Measurements from ENCODE around the gene CABLES2. TPM values are rescaled to one million over a fixed set of nuclear protein-coding genes. Genes with fewer than 3 reads are reported as not detected.

The CABLES2 gene
- total RNA-seq, 1 donor: 1.8 TPM

DNA sequence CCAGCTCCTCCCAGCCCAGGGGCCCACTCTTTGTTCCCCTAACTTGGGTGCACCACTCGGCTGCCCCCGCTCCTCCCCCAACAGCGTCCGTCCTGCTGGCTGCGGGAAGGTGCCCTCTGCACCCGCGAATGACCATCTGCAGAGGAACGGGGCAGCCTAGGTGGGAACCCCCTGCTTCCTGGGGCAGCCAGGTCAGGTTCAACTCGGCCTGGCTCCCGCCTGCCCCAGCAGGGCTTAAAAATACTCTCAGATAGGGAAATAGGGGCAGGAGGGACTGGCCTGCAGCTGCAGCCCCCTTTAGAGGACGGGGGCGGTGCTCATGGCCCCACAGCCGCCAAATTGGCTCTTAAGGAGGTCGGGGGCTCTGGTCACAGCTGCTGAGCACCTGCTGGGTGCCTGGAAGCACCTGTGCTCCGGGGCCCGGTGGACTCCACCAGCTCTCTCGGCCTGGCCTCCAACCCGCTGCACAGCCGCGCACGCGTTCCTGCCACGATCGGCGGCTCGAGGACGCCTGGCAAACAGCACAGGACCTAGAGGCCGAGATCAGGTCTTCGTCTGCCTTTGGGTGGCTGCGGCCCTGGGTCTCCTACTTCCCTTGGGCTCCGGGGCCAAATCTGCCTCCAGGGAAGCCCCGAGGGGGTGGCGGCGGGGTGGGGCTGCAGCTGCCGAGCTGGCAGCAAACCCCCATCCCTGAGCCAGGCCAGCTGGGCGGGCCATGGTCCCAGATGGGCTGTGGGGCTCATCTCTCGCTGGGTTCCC, 39.3 kb downstream of the CABLES2 start:
- Histone ChIP-seq H3K79me2 (ENCODE audit: insufficient read depth, low read length) (no peaks in the 10 kb centered on the region), H3K4me2 (ENCODE audit: insufficient read depth, low read length) (peak overlapping the region; percentile 75), H3K27ac (ENCODE audit: low read depth, low read length) (no peak overlapping the region), H3K9me3 (ENCODE audit: low read depth, low read length) (no peaks in the 10 kb centered on the region), H3K4me3 (ENCODE audit: insufficient read depth, low read length) (no peak overlapping the region), H4K20me1 (ENCODE audit: insufficient read depth, low read length) (peaks cover 2% of the 10 kb centered on the region), H3K4me1 (ENCODE audit: insufficient read depth, low read length) (peaks cover 33% of the 10 kb centered on the region), H2AFZ (ENCODE audit: low read length) (no peak overlapping the region), H3K36me3 (ENCODE audit: insufficient read depth, low read length) (no peaks in the 10 kb centered on the region), H3K27me3 (ENCODE audit: insufficient read depth, low read length) (peaks cover 25% of the 10 kb centered on the region)
- TF ChIP-seq, protein P1, sequence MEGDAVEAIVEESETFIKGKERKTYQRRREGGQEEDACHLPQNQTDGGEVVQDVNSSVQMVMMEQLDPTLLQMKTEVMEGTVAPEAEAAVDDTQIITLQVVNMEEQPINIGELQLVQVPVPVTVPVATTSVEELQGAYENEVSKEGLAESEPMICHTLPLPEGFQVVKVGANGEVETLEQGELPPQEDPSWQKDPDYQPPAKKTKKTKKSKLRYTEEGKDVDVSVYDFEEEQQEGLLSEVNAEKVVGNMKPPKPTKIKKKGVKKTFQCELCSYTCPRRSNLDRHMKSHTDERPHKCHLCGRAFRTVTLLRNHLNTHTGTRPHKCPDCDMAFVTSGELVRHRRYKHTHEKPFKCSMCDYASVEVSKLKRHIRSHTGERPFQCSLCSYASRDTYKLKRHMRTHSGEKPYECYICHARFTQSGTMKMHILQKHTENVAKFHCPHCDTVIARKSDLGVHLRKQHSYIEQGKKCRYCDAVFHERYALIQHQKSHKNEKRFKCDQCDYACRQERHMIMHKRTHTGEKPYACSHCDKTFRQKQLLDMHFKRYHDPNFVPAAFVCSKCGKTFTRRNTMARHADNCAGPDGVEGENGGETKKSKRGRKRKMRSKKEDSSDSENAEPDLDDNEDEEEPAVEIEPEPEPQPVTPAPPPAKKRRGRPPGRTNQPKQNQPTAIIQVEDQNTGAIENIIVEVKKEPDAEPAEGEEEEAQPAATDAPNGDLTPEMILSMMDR (IDR thresholded peaks at IDR 0.05; ENCODE audit: extremely low read depth, low read depth, low read length): no peak
- DNase-seq (ENCODE audit: insufficient read length, low spot score, missing footprints): no peak

DNA sequence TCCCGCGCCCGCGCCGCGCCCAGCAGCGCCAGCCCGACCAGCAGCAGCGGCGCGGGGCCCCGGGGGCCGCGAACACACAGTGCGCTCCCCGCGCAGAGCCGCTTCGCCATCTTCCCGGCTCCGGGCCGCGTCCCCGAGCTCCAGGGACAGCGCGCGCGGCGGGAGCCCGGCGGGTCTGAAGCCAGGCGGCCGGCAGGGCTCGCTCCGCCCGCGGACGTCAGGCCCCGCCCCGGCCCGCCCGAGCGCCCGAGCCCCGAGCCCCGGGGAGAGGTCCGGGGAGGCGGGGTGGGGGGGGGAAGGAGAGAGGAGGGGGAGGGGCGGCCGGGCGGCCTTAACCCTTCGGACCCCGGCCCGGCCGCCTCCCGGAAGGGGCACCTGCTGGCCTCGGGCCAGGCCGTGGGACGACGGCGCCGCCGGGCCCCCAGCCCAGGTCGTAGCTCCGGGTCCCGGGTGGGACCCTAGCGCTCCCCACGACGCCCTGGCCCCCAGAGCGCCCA, 39.9 kb downstream of the CABLES2 start, which contains the start of gene LAMA5:
Gene LAMA5 (minus strand): TSS at position 177 of the 497 bp plus-strand sequence. CDS start 67 bp downstream, at position 110.
- Histone ChIP-seq H3K36me3 (ENCODE audit: insufficient read depth, low read length) (no peaks in the 10 kb centered on the region), H4K20me1 (ENCODE audit: insufficient read depth, low read length) (peaks cover 2% of the 10 kb centered on the region), H3K79me2 (ENCODE audit: insufficient read depth, low read length) (no peaks in the 10 kb centered on the region), H3K4me2 (ENCODE audit: insufficient read depth, low read length) (peak within 1 kb of the TSS; percentile 75), H2AFZ (ENCODE audit: low read length) (no peak within 1 kb of the TSS), H3K9me3 (ENCODE audit: low read depth, low read length) (no peaks in the 10 kb centered on the region), H3K27me3 (ENCODE audit: insufficient read depth, low read length) (peaks cover 25% of the 10 kb centered on the region), H3K4me1 (ENCODE audit: insufficient read depth, low read length) (peaks cover 33% of the 10 kb centered on the region), H3K27ac (ENCODE audit: low read depth, low read length) (no peak within 1 kb of the TSS), H3K4me3 (ENCODE audit: insufficient read depth, low read length) (peak within 1 kb of the TSS; percentile 60)
- DNase-seq (ENCODE audit: insufficient read length, low spot score, missing footprints): peak; percentile 97
- TF ChIP-seq, protein P1 (IDR thresholded peaks at IDR 0.05; ENCODE audit: extremely low read depth, low read depth, low read length): no peak

DNA sequence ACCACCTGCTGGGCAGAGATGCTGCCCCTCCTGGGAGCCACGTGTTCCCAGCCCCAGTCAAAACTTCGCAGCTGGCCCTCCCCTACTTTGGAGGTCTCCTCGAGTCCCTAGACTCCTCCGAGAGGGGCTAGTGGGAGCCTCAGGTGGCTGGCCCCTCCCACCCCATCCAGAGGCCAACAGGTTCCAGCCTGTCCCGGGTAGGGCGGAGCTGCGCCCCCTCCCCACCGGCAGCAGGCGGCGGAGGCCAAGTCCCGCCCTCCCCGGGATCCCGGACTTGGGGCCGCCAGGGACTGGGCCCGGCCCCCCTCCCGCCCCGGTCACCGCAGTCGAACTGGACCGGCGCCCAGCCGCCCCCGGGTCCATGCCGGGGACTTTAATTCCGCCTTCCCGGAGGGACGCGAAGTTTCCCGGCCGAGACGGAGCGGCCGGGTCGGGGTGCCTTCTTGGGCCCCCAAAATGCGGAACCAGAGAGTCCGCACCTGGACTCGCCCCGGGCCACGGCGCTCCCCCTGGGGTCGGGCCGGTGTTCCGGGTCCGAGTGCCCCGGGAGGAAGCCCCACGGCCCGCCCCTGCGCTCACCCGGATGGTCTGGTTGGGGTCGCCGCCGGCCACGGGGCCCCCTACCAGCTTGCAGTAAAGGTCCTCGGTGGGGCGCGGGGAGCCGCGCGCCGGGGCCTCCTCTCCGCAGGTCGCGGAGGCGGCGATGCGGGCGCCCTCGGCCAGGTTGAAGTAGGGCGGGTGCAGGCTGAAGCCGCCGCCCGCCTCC, 40.5 kb downstream of the CABLES2 start:
- Histone ChIP-seq H3K27ac (ENCODE audit: low read depth, low read length) (no peak overlapping the region), H3K36me3 (ENCODE audit: insufficient read depth, low read length) (no peaks in the 10 kb centered on the region), H3K4me2 (ENCODE audit: insufficient read depth, low read length) (peak overlapping the region; percentile 61), H2AFZ (ENCODE audit: low read length) (no peak overlapping the region), H3K4me1 (ENCODE audit: insufficient read depth, low read length) (peaks cover 33% of the 10 kb centered on the region), H3K9me3 (ENCODE audit: low read depth, low read length) (no peaks in the 10 kb centered on the region), H3K4me3 (ENCODE audit: insufficient read depth, low read length) (peak overlapping the region; percentile 60), H4K20me1 (ENCODE audit: insufficient read depth, low read length) (peaks cover 2% of the 10 kb centered on the region), H3K27me3 (ENCODE audit: insufficient read depth, low read length) (peaks cover 25% of the 10 kb centered on the region), H3K79me2 (ENCODE audit: insufficient read depth, low read length) (no peaks in the 10 kb centered on the region)
- no peak for DNase-seq (ENCODE audit: insufficient read length, low spot score, missing footprints)
- TF ChIP-seq, protein P1 (IDR thresholded peaks at IDR 0.05; ENCODE audit: extremely low read depth, low read depth, low read length): no peak

Measured in osteoblast (primary cell).